ENCODE data around the gene FER.
"Not testable (repeated sequence)": the region's sequence is repeated elsewhere in the genome, so short reads cannot be mapped to it uniquely, and the experiment has no call there.

The FER gene

DNA sequence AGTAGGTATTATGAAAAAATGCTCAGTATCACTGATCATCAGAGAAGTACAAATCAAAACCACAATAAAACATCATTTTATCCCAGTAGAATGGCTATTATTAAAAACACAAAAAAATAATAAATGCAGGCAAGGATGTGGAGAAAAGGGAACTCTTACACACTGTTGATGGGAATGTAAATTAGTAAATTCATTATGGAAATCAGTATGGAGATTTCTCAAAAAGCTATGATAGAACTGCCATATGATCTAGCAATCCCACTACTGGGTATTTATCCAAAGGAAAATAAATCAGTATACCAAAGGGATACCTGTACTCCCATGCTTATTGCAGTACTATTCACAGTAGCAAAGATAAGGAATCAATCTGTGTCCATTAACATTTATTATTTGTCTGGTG is 209.6 kb downstream of the FER start:
- DNase-seq (ENCODE audit: low read depth): no peak

DNA sequence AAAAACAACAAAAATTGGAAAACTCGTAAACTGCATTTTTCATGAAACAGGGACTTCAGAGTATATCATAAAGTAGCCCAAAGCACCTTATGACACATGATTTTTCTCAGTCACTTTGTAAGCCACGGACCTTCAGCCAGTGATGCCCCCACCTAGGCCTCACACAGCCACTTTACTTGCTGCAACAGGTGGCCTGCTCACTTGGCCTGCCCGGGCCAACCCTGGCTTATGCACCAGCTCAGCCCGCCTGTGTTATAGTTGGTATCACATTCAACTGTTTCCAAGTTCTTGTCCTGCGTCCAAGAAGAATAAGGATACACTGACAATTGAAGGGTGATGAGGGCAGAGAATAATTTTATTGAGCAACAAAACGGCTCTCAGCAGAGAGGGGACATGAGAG is 219.2 kb downstream of the FER start:
- DNase-seq (ENCODE audit: low read depth): no peak

DNA sequence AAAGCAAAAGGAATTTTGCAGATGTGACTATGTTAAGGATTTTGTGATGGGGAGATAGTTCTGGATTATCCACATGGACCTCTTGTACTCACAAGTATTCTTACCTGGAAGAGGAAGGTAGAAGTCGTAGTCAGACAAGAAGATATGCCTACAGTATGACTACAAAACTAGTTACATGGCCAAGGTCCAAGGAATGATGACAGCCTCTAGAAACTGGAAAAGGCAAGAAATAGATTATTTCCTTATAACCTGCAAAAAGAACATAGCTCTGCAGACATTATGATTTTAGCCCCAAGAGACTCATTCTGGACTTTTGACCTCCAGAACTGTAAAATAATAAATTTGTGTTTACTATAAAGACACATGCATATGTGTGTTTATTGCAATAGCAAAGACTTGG is 226.9 kb downstream of the FER start:
- DNase-seq (ENCODE audit: low read depth): no peak

DNA sequence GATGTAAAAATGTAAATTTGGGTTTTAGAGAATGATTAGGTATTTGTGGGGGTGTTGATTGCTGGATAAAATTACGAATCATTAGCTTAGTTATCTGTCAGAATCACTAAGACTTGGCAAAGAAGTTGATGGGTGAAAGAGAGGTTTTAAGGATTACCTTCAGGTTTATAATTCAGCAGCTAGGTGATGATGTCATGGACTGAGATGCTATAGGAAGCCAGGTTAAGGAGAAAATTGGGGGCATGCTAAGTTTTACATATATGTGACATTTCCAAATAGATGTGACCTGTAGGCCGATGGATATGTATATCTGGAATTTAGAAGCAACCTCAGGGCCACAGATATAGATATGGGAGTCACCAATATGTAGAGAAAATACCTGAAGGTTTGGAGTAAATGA is 228.0 kb downstream of the FER start:
- DNase-seq (ENCODE audit: low read depth): no peak

DNA sequence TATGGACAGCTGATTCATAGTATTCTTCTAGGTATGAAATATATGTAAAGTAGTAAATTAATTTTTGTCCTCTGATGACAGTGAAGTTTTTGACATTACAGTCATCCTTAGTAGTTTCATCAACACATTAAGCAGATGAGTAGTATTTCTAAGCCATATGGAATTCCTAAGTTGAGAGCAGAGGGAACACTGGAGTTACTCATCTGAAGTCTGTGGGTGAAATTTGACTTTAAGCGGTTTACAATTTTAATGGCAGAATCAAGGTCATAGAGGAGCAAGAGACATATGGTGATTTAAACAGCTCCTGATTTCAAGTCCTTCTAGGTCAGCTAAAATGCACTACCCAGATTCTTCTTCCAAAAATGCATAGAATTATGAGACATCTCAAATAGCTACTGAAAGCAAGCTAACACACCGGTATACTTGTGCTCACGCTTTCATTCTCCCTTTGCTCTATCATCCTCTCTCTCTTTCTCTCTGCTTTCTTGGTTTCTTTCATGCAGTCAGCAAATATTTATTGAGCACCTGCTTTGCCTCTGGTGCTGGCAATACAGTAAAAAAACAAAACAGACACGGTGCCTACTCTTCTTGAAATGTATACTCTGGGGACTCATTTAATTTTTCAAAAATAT is 235.9 kb downstream of the FER start:
- DNase-seq (ENCODE audit: low read depth): no peak

- no peak for DNase-seq (ENCODE audit: low read depth)
Observed at GRCh38 chr5:108989761-108990392, 242.2 kb downstream of the FER start.

- not testable (repeated sequence) for DNase-seq (ENCODE audit: low read depth)
Observed at GRCh38 chr5:108992396-108993085, 244.8 kb downstream of the FER start.

- not testable (repeated sequence) for DNase-seq (ENCODE audit: low read depth)
Observed at GRCh38 chr5:108993440-108993839, 245.7 kb downstream of the FER start.

GRCh38 chr5:108997720-108998119 is 250.0 kb downstream of the FER start:
- DNase-seq (ENCODE audit: low read depth): no peak

DNA sequence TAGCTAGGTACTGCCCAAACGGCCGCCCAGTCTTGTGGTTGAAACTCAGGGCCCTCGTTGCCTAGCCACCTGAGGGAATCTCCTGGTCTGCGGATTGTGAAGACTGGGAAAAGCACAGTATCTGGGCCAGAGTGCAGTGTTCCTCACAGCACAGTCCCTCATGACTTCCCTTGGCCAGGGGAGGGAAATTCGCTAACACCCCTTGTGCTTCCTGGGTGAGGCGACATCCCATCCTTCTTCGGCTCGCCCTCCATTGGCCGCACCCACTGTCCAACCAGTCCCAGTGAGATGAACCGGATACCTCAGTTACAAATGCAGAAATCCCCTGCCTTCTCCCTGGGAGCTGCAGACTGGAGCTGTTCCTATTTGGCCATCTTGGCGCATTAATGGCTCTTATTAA is 250.5 kb downstream of the FER start:
- DNase-seq (ENCODE audit: low read depth): no peak

DNA sequence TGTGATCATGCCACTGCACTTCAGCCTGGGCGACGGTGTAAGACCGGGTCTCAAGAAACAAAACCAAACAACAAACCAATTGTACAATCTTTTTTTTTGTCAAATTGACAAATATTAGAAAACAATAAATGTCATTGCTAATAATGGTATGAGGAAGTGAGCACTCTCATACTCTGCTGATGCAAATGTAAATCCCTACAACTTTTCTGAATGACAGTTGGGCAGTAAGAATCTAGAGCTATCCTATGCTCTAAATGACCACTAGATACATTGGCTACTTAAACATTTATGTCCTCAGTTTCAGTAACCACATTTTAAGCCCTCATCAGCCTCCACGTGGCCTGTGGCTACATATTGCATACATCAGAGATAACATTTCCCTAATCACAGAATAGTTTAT is 256.2 kb downstream of the FER start:
- no peak for DNase-seq (ENCODE audit: low read depth)

GRCh38 chr5:109005297-109006009 is 257.8 kb downstream of the FER start:
- no peak for DNase-seq (ENCODE audit: low read depth)

DNA sequence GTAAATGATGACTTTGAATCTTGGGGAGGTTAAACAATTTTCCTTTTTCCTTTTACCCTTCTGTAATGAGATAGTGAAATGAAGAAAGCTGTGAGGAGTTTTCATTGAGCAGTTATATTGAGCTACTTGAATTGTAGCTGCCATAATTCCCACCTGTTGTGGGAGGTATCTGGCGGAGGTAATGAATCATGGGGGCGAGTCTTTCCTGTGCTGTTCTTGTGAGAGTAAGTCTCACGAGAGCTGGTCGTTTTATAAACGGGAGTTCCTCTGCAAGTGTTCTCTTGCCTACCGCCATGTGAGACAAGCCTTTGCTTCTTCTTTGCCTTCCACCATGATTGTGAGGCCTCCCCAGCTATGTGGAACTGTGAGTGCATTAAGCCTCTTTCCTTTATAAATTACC is 258.4 kb downstream of the FER start:
- no peak for DNase-seq (ENCODE audit: low read depth)

DNA sequence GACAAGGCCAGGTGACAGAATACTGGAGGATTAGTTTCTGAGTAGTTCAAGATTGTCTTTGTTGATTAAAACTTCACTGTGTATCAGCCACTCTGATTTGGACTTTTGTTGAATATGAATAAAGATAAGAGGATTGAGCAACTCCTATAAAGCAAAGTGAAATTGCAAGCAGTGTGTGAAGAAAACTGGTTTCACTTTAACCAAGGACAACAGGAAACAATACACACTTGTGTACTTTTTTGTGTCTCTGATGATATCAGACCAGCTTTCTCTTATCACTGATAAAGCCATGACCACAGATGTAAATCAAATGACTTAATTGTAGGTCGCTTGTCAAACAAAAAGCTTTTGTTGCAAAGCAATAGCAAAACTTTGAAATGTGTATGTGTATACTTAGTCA is 268.6 kb downstream of the FER start:
- DNase-seq (ENCODE audit: low read depth): no peak

DNA sequence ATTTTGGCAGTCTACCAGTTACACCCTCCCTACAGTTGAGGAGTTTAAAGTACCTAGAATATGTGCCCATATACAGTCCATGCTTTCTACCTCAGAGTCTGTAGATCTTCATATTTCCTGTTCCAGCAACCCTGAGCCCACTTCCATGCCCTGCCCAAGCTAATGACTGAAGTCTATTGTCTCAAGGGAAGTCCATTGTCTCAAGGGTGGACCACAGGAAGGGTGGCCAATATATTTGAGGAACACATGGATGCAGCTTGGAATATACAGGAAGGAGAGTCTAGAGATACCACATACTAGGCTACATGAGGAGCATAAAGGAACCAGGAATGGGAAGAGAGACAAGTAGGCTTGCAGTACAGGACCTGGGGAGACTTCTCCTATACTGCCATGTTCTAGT is 274.4 kb downstream of the FER start:
- no peak for DNase-seq (ENCODE audit: low read depth)

DNA sequence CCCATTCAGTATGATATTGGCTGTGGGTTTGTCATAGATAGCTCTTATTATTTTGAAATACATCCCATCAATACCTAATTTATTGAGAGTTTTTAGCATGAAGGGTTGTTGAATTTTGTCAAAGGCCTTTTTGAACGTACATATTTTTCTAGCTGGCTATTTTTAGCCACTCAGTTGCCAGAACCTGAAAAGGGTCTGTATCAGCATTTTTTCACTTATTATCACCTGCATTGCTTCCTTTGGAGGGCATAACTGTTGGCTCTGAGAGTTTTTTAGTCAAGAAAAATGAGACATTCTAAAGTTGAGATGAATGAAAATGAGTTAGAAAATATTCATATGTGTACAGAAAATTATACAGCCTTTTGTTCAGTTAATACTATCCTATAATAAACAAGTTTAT is 278.0 kb downstream of the FER start:
- DNase-seq (ENCODE audit: low read depth): not testable (repeated sequence)

DNA sequence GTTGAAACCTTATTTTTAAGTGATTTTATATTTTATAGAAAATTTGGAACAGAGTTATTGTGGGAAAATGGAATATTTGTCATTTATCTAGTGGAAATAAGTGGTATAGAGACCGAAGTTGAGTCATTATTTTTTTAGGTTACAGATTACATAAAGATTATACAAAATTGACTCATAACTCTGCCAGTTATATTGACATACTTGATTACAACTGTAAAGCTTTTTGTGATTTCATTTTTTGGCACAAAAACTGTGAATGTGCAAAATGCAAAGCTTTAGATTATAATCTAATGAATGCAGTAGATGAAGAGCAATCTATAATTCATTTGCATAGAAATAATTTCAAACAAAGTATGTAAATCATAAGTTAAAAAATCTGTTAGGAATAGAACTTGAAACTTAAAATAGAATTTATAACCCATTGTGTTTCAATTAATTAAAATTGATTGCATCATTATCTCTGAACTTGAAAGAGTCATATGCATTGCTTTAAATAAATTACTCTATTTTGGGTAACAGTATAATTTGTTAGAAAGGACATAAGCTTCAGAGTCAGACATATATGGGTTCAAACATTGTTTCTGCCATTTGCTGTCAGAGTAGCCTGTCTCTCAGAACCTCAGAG is 280.4 kb downstream of the FER start:
- DNase-seq (ENCODE audit: low read depth): no peak

- no peak for DNase-seq (ENCODE audit: low read depth)
Observed at GRCh38 chr5:109028608-109029299, 281.1 kb downstream of the FER start.

GRCh38 chr5:109029847-109030246 is 282.1 kb downstream of the FER start:
- no peak for DNase-seq (ENCODE audit: low read depth)

DNA sequence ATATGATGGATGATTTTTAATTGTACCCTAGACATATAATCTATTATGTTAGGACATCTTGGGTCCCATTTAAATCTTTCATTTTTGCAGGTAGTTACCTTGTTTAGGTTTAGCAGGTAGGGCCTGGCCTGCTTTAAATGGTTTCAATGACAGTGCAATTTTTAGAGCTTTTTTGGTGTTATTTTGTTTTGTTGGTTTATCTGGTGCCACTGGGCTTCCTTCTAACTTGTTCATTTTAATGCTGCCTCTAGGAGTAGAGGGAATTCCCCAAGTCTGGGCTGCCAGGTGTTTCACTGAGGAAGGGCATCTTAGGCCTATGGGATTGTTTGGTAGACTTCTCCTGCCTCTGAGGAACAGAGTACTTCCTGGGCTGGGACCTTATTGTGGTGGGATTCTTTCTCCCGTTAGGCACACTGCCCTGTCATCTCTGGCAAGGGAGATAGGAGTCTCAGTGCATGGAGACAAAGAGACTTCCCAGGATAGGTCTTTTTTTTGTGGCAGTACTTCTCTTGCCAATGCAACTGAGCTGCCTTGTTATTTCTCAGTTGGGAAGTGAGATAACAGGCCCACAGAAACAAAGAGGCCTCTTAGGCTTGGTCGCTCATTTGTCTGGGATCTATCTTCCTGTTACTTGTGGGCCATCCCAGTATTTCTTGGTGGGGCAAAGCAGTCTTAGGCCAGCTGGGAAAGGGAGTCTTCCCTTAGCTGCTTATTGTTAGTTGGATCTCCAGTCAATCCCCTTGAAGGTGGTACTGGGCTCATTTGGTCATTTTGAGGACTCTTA is 282.9 kb downstream of the FER start:
- DNase-seq (ENCODE audit: low read depth): no peak

- DNase-seq (ENCODE audit: low read depth): no peak
Observed at GRCh38 chr5:109034306-109034705, 286.6 kb downstream of the FER start.
